Stimulated activated naive CD4-positive, alpha-beta T cell (primary cell): ENCODE measurements around the gene ZNF484.
"Not testable (repeated sequence)": the region's sequence is repeated elsewhere in the genome, so short reads cannot be mapped to it uniquely, and the experiment has no call there.

Source experiments
- DNase-seq, 6 experiments: peaks; one replicate each; lab custom pipeline; 2025; lab: John Stamatoyannopoulos, UW

ZNF484 gene

GRCh38 chr9:92860867-92861266, 17.0 kb downstream of the ZNF484 start:
- DNase-seq: no peak

GRCh38 chr9:92857236-92857635, 20.6 kb downstream of the ZNF484 start:
- DNase-seq: no peak

- no peak for DNase-seq
Measured at GRCh38 chr9:92853716-92854115, 24.1 kb downstream of the ZNF484 start.

GRCh38 chr9:92850898-92851297, 26.9 kb downstream of the ZNF484 start:
- DNase-seq: peak in 3 of 6 experiments; percentile 4 to 42 (median 33)

- not testable (repeated sequence) for DNase-seq
Measured at GRCh38 chr9:92848740-92849139, 29.1 kb downstream of the ZNF484 start.

GRCh38 chr9:92846662-92847145, 31.1 kb downstream of the ZNF484 start:
- DNase-seq: peak in 1 of 6 experiments; percentile 5

GRCh38 chr9:92838411-92838810, 39.4 kb downstream of the ZNF484 start:
- not testable (repeated sequence) for DNase-seq

GRCh38 chr9:92837191-92837590, 40.6 kb downstream of the ZNF484 start:
- DNase-seq: no peak

GRCh38 chr9:92829420-92829819, 48.4 kb downstream of the ZNF484 start:
- no peak for DNase-seq

- not testable (repeated sequence) for DNase-seq
Measured at GRCh38 chr9:92825065-92825464, 52.8 kb downstream of the ZNF484 start.

GRCh38 chr9:92820964-92821363, 56.9 kb downstream of the ZNF484 start:
- DNase-seq: no peak

GRCh38 chr9:92819898-92820297, 57.9 kb downstream of the ZNF484 start:
- DNase-seq: not testable (repeated sequence)

GRCh38 chr9:92809629-92810326, 68.1 kb downstream of the ZNF484 start:
- peak in 2 of 6 experiments; percentile 22 to 25 for DNase-seq

GRCh38 chr9:92808726-92809451, 68.9 kb downstream of the ZNF484 start:
- DNase-seq: peak; percentile 19 to 57 (median 36)

GRCh38 chr9:92807757-92808725, 69.8 kb downstream of the ZNF484 start:
- peak in 4 of 6 experiments; percentile 5 to 64 (median 36) for DNase-seq

- peak in 2 of 6 experiments; percentile 18 to 49 for DNase-seq
Measured at GRCh38 chr9:92807031-92807756, 70.6 kb downstream of the ZNF484 start.

- DNase-seq: no peak
Measured at GRCh38 chr9:92804727-92805126, 73.1 kb downstream of the ZNF484 start.

GRCh38 chr9:92798358-92798757, 79.5 kb downstream of the ZNF484 start:
- DNase-seq: no peak

GRCh38 chr9:92796337-92796804, 81.5 kb downstream of the ZNF484 start:
- not testable (repeated sequence) for DNase-seq

GRCh38 chr9:92795598-92796336, 82.1 kb downstream of the ZNF484 start:
- no peak for DNase-seq
